Osteoblast (primary cell): ENCODE results near the gene MYBPC3. TPM values are rescaled to one million over a fixed set of nuclear protein-coding genes. Genes with fewer than 3 reads are reported as not detected.

ENCODE experiments used
- DNase-seq: peaks from one replicate; pipeline ENCODE4 v3.0.0; 2011; ENCODE audit warnings: low spot score, mixed read lengths; ENCODE audit not compliant: insufficient read length; ENCODE audit errors: missing footprints
- H2AFZ ChIP-seq: 2 replicates; pipeline ENCODE4 v1.6.0; 2011; ENCODE audit warnings: mild to moderate bottlenecking, low read length
- H3K27ac ChIP-seq: 2 replicates; pipeline ENCODE4 v1.5.1; 2011; ENCODE audit warnings: mild to moderate bottlenecking, low read depth, low read length, moderate library complexity
- H3K27me3 ChIP-seq: 2 replicates; pipeline ENCODE4 v1.6.0; 2012; ENCODE audit warnings: mild to moderate bottlenecking, control low read depth, inconsistent platforms, low read length, moderate library complexity; ENCODE audit not compliant: insufficient read depth
- H3K36me3 ChIP-seq: 2 replicates; pipeline ENCODE4 v1.5.1; 2011; ENCODE audit warnings: mild to moderate bottlenecking, low read length, control low read depth, moderate library complexity; ENCODE audit not compliant: insufficient read depth
- H3K4me1 ChIP-seq: 2 replicates; pipeline ENCODE4 v1.5.1; 2011; ENCODE audit warnings: mild to moderate bottlenecking, low read length, control low read depth, moderate library complexity; ENCODE audit not compliant: insufficient read depth
- H3K4me2 ChIP-seq: 2 replicates; pipeline ENCODE4 v1.6.0; 2011; ENCODE audit warnings: mild to moderate bottlenecking, low read length; ENCODE audit not compliant: insufficient read depth
- H3K4me3 ChIP-seq: fragments of 200-600 bp; sonication (generic); 3 replicates; pipeline ENCODE4 v1.5.1; 2012; ENCODE audit warnings: mild to moderate bottlenecking, low read length, inconsistent platforms; ENCODE audit not compliant: insufficient read depth
- H3K79me2 ChIP-seq: 2 replicates; pipeline ENCODE4 v1.6.0; 2012; ENCODE audit warnings: mild to moderate bottlenecking, low read length, control low read depth, inconsistent platforms; ENCODE audit not compliant: insufficient read depth
- H3K9me3 ChIP-seq: 2 replicates; pipeline ENCODE4 v1.5.1; 2011; ENCODE audit warnings: low read depth, low read length, control low read depth
- H4K20me1 ChIP-seq: 2 replicates; pipeline ENCODE4 v1.6.0; 2012; ENCODE audit warnings: mild to moderate bottlenecking, low read length, control low read depth; ENCODE audit not compliant: insufficient read depth
- CTCF ChIP-seq: IDR thresholded peaks from 2 replicates; pipeline ENCODE4 v1.5.1; 2011; ENCODE audit warnings: mild to moderate bottlenecking, low read depth, low read length, moderate library complexity; ENCODE audit errors: extremely low read depth
- total RNA-seq: library from RNA; depleted of rRNA; stranded (reverse); fragments of >200 nt; gene quantifications from 2 replicates; pipeline ENCODE4 v1.2.3, GENCODE V29; 2012

Gene MYBPC3
- total RNA-seq, 1 donor: not detected

DNA sequence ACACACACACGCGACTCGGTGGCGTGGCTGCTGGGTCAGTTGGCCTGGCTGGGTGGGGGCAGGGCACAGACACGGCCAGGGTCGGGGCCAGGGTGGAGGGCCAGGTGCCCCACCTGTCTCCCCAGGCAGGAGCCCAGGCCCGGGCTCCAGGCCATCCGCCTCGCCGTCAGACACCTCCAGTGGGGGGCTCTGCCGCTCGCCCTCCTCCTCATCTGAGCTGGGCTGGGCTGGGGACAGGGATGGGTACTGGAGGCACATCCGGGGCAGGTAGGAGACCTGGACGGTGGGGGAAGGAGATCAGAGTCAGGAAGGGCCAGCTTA lies 6.2 kb upstream of the MYBPC3 start:
- no peak overlapping the region for H2AFZ ChIP-seq
- TF ChIP-seq CTCF: no peak
- no peaks in the 10 kb centered on the region for H3K27me3 ChIP-seq

DNA sequence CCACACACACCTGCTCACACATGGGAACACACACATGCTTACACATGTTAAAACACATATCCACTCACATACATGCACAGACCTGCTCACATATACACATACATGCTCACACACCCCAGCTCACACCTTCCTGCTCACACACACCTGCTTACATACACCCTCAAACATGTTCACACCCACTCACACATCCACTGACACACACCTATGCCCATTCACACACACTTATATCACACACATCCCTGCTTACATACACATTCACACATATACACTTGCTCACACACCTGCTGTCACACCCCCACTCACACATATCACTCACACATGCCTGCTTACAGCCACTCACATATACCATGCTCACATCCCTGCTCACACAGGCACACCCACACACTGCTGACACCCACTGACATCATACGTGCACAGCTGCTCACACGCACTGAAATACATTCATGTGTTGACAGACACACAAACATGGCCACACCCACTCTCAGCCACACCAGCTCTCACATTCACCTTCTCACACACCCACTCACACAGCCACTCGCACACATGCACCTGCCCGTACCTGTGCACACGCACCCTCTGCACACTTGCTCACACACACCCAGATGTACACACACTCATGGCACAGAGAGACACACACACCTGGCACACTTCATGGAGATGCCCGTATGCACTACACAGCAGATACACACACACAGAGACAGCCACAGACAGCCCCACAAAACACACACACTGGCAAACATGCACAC lies 5.7 kb upstream of the MYBPC3 start:
- Histone ChIP-seq H3K4me3 (no peak overlapping the region), H3K79me2 (no peaks in the 10 kb centered on the region), H3K27ac (no peak overlapping the region), H4K20me1 (no peaks in the 10 kb centered on the region), H3K4me2 (no peak overlapping the region), H3K4me1 (no peaks in the 10 kb centered on the region), H3K36me3 (no peaks in the 10 kb centered on the region), H3K9me3 (no peaks in the 10 kb centered on the region), H3K27me3 (no peaks in the 10 kb centered on the region), H2AFZ (no peak overlapping the region)
- no peak for TF ChIP-seq CTCF
- peak; percentile 62 for DNase-seq

More for the DNA sequence above, 6.2 kb upstream of the MYBPC3 start:
- no peaks in the 10 kb centered on the region for H3K4me1 ChIP-seq
- no peak for DNase-seq
- no peaks in the 10 kb centered on the region for H4K20me1 ChIP-seq
- no peak overlapping the region for H3K4me3 ChIP-seq
- H3K9me3 ChIP-seq: no peaks in the 10 kb centered on the region
- no peaks in the 10 kb centered on the region for H3K36me3 ChIP-seq
- no peaks in the 10 kb centered on the region for H3K79me2 ChIP-seq
- no peak overlapping the region for H3K27ac ChIP-seq
- no peak overlapping the region for H3K4me2 ChIP-seq

DNA sequence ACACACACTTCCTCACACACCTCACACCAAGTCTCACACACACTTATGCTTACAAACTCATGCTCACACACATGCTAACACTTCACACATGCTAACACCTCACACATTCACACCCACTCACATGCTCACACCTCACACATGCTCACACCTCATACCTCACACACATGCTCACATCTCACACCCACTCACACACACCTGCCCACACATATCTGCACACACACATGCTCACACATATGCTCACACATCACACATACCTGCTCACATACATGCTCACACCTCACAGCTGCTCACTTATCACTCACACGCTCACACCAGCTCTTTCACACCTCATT lies 4.5 kb upstream of the MYBPC3 start:
- Histone ChIP-seq H3K4me3 (no peak overlapping the region), H3K4me2 (no peak overlapping the region), H3K27me3 (no peaks in the 10 kb centered on the region), H3K4me1 (no peaks in the 10 kb centered on the region), H3K36me3 (no peaks in the 10 kb centered on the region), H4K20me1 (no peaks in the 10 kb centered on the region), H3K79me2 (no peaks in the 10 kb centered on the region), H2AFZ (no peak overlapping the region), H3K9me3 (no peaks in the 10 kb centered on the region), H3K27ac (no peak overlapping the region)
- TF ChIP-seq CTCF: no peak
- DNase-seq: peak; percentile 72

- H4K20me1 ChIP-seq: no peaks in the 10 kb centered on the region
Measured at GRCh38 chr11:47356129-47356997, 3.9 kb upstream of the MYBPC3 start.

More at GRCh38 chr11:47356129-47356997, 3.9 kb upstream of the MYBPC3 start:
- no peaks in the 10 kb centered on the region for H3K36me3 ChIP-seq
- H3K4me1 ChIP-seq: no peaks in the 10 kb centered on the region
- H2AFZ ChIP-seq: no peak overlapping the region
- no peaks in the 10 kb centered on the region for H3K9me3 ChIP-seq
- peak; percentile 63 for DNase-seq
- H3K79me2 ChIP-seq: no peaks in the 10 kb centered on the region
- no peak overlapping the region for H3K4me3 ChIP-seq
- H3K27ac ChIP-seq: no peak overlapping the region
- no peak overlapping the region for H3K4me2 ChIP-seq
- no peak for TF ChIP-seq CTCF
- no peaks in the 10 kb centered on the region for H3K27me3 ChIP-seq
